IMR-90 (cell line): ENCODE measurements around the gene GFY. TPM values are rescaled to one million over a fixed set of nuclear protein-coding genes. Genes with fewer than 3 reads are reported as not detected.

Experiments
- ATAC-seq: fragments of 200-7000 bp; cut with Tn5 transposase; 2 replicates; pipeline ENCODE4 v1.9.1; 2020; ENCODE audit warnings: low read depth, mild to moderate bottlenecking, moderate library complexity
- BruUV-seq: library from RNA; stranded (reverse); fragments of 400-500 nt; replicated peaks from 2 replicates; lab custom pipeline; 2021; lab: Mats Ljungman, UMichigan
- CTCF ChIA-PET: fragments of 300-600 bp; formaldehyde crosslinking; extraction: SDS; loops from one replicate; lab custom pipeline; 2021; ENCODE audit warnings: antibody characterized with exemption; lab: Yijun Ruan, JAX
- POLR2A ChIA-PET: fragments of 300-600 bp; sonication (Branson Sonifier 250); formaldehyde crosslinking; loops from one replicate; lab custom pipeline; 2022; ENCODE audit warnings: antibody characterized with exemption; ENCODE audit not compliant: unreplicated experiment; lab: Charles Lee
- DNase-seq: peaks from one replicate; pipeline ENCODE4 v3.0.0; 2013
- H2AFZ ChIP-seq: replicated peaks from 2 replicates; pipeline ENCODE3; 2013; ENCODE audit warnings: low read length, mild to moderate bottlenecking; ENCODE audit not compliant: poor library complexity
- H2AK5ac ChIP-seq: 2 replicates; pipeline ENCODE4 v1.6.1; 2013; ENCODE audit warnings: low read depth, low read length, inconsistent platforms
- H2AK9ac ChIP-seq: replicated peaks from 2 replicates; pipeline ENCODE3; 2013; ENCODE audit warnings: mild to moderate bottlenecking, low read depth, low read length, moderate library complexity; ENCODE audit not compliant: poor library complexity
- H2BK120ac ChIP-seq: 2 replicates; pipeline ENCODE4 v1.6.1; 2013; ENCODE audit warnings: low read depth, low read length, inconsistent platforms
- H2BK15ac ChIP-seq: 3 replicates; pipeline ENCODE4 v1.6.1; 2013; ENCODE audit warnings: low read depth, low read length, inconsistent platforms
- H2BK20ac ChIP-seq: 2 replicates; pipeline ENCODE4 v1.6.1; 2013; ENCODE audit warnings: low read depth, mild to moderate bottlenecking, inconsistent platforms, low read length, moderate library complexity
- H2BK5ac ChIP-seq: 2 replicates; pipeline ENCODE4 v1.6.1; 2013; ENCODE audit warnings: mild to moderate bottlenecking, low read depth, low read length, inconsistent platforms; ENCODE audit not compliant: poor library complexity, severe bottlenecking
- H3K14ac ChIP-seq: replicated peaks from 2 replicates; pipeline ENCODE4 v1.6.1; 2013; ENCODE audit warnings: low read depth, low read length, inconsistent platforms
- H3K18ac ChIP-seq: 2 replicates; pipeline ENCODE4 v1.6.1; 2013; ENCODE audit warnings: low read depth, low read length, control low read depth
- H3K23ac ChIP-seq: 2 replicates; pipeline ENCODE4 v1.6.1; 2013; ENCODE audit warnings: low read depth, low read length, inconsistent platforms
- H3K27ac ChIP-seq: 2 replicates; pipeline ENCODE4 v1.5.1; 2013; ENCODE audit warnings: mild to moderate bottlenecking, control low read depth, low read length; ENCODE audit not compliant: insufficient read depth
- H3K27me3 ChIP-seq: 2 replicates; pipeline ENCODE4 v1.6.1; 2013; ENCODE audit warnings: low read length; ENCODE audit not compliant: control insufficient read depth, insufficient read depth
- H3K36me3 ChIP-seq: 2 replicates; pipeline ENCODE4 v1.6.1; 2013; ENCODE audit warnings: low read length, mixed read lengths; ENCODE audit not compliant: control insufficient read depth, insufficient read depth
- H3K4ac ChIP-seq: 2 replicates; pipeline ENCODE4 v1.6.1; 2013; ENCODE audit warnings: low read depth, low read length, inconsistent platforms
- H3K4me1 ChIP-seq: 2 replicates; pipeline ENCODE4 v1.6.1; 2013; ENCODE audit warnings: low read length, mixed read lengths; ENCODE audit not compliant: control insufficient read depth, insufficient read depth
- H3K4me2 ChIP-seq: 2 replicates; pipeline ENCODE4 v1.6.1; 2013; ENCODE audit warnings: low read depth, mild to moderate bottlenecking, control low read depth, low read length, moderate library complexity
- H3K4me3 ChIP-seq: 2 replicates; pipeline ENCODE4 v1.5.1; 2013; ENCODE audit warnings: low read depth, mild to moderate bottlenecking, control low read depth, low read length, moderate library complexity; ENCODE audit not compliant: insufficient read depth
- H3K56ac ChIP-seq: 2 replicates; pipeline ENCODE4 v1.6.1; 2013; ENCODE audit warnings: low read length, inconsistent platforms; ENCODE audit not compliant: insufficient read depth; ENCODE audit errors: extremely low read depth
- H3K79me1 ChIP-seq, 2 experiments: 2 replicates each; pipeline ENCODE4 v1.6.1; 2013; ENCODE audit warnings: low read length in 2 of 2, inconsistent platforms in 1 of 2, low read depth in 1 of 2
- H3K9ac ChIP-seq: 2 replicates; pipeline ENCODE4 v1.6.1; 2013; ENCODE audit warnings: low read depth, low read length, control low read depth
- H3K9me1 ChIP-seq: 2 replicates; pipeline ENCODE4 v1.6.1; 2013; ENCODE audit warnings: low read length, inconsistent platforms; ENCODE audit not compliant: insufficient read depth
- H3K9me3 ChIP-seq: 2 replicates; pipeline ENCODE4 v1.6.1; 2013; ENCODE audit warnings: low read length; ENCODE audit not compliant: control insufficient read depth, insufficient read depth
- H4K20me1 ChIP-seq: 2 replicates; pipeline ENCODE4 v1.6.1; 2013; ENCODE audit warnings: low read length, inconsistent platforms; ENCODE audit not compliant: insufficient read depth
- H4K5ac ChIP-seq: 2 replicates; pipeline ENCODE4 v1.6.1; 2013; ENCODE audit warnings: mild to moderate bottlenecking, low read depth, low read length, control low read depth
- H4K8ac ChIP-seq, 2 experiments: 2 replicates each; pipeline ENCODE4 v1.6.1; 2013; ENCODE audit warnings: low read depth in 2 of 2, low read length in 2 of 2, control low read depth in 1 of 2, inconsistent platforms in 1 of 2
- H4K91ac ChIP-seq: 2 replicates; pipeline ENCODE4 v1.6.1; 2013; ENCODE audit warnings: low read depth, low read length, inconsistent platforms; ENCODE audit not compliant: insufficient read depth
- CTCF ChIP-seq: conservative IDR thresholded peaks from 2 replicates; pipeline ENCODE4 v1.5.1; 2012; ENCODE audit warnings: mild to moderate bottlenecking, low read depth, low read length, improper control_type of control experiment
- POLR2A ChIP-seq: IDR thresholded peaks from 2 replicates; pipeline ENCODE4 v1.6.1; 2012; ENCODE audit warnings: mild to moderate bottlenecking, low read depth, low read length
- WGBS, 2 experiments: methylation state at CpG; one replicate each; pipeline versions ENCODE4 v1.1.5 to v1.1.7; 2013; ENCODE audit warnings: missing lambda C conversion rate in 2 of 2; ENCODE audit not compliant: insufficient read length in 1 of 2; ENCODE audit errors: extremely low coverage in 2 of 2; 5-methylcytosine and 5-hydroxymethylcytosine counted together
- dilution Hi-C: fragments of 300-500 bp; cut with HindIII; formaldehyde crosslinking; loops from one replicate; pipeline ENCODE4 v1.14.3; 2018; ENCODE audit warnings: low sequenced_read_pairs; ENCODE audit not compliant: unreplicated experiment
- in situ Hi-C: fragments of 300-500 bp; cut with MboI; formaldehyde crosslinking; loops from 3 replicates; pipeline ENCODE4 v1.14.3; 2019; ENCODE audit warnings: low sequenced_read_pairs, inconsistent platforms, mixed read lengths
- intact Hi-C: fragments of 100-400 bp; cut with micrococcal nuclease; formaldehyde crosslinking; loops from 2 replicates; pipeline ENCODE4 v1.10.0; 2022
- polyA plus RNA-seq, 3 experiments: library from polyadenylated mRNA; depleted of rRNA; stranded (reverse); fragments of >200 nt; gene quantifications; 2 replicates each; pipeline ENCODE4 v1.2.3, GENCODE V29; 2012; ENCODE audit warnings: low replicate concordance in 1 of 3
- total RNA-seq: library from RNA; depleted of rRNA; stranded (reverse); fragments of >200 nt; gene quantifications from 2 replicates; pipeline ENCODE4 v1.2.3, GENCODE V29; 2012

GFY gene
- total and polyA plus RNA-seq, 2 of the 4 experiments (the other 2 are of a cell fraction), result not detected

- Histone ChIP-seq H3K9me3 (no peaks in the 10 kb centered on the region), H2AFZ (peak overlapping the region; percentile 96), H3K4me1 (peaks cover 11% of the 10 kb centered on the region; the same call in 1 of the 2 replicates), H3K36me3 (peaks cover 1% of the 10 kb centered on the region; the same call in 1 of the 2 replicates), H3K4ac (peak overlapping the region; percentile 96), H3K18ac (peak overlapping the region; percentile 65; the same call in 1 of the 2 replicates), H3K27ac (peak overlapping the region; percentile 49), H4K8ac (peak overlapping the region; percentile 85 to 96), H2BK120ac (peak overlapping the region; percentile 70), H4K5ac (peak overlapping the region; percentile 78), H3K4me3 (peak overlapping the region; percentile 59), H2AK9ac (peak overlapping the region; percentile 96), H4K91ac (peak overlapping the region; percentile 81), H2BK20ac (0 out of 2 replicates have a peak overlapping the region, but pooled peaks have one; percentile 48), H3K56ac (peak overlapping the region; percentile 40), H3K4me2 (peak overlapping the region; percentile 93), H3K23ac (peak overlapping the region; percentile 69), H3K14ac (peak overlapping the region; percentile 92), H2BK15ac (peak overlapping the region; percentile 58; the same call in 1 of the 3 replicates), H3K9ac (peak overlapping the region; percentile 82), H3K27me3 (no peaks in the 10 kb centered on the region), H3K79me1 (peaks cover 0 to 8% of the 10 kb centered on the region in 2 experiments; a peak in 2 of 4 replicates), H2BK5ac (peak overlapping the region; percentile 5), H3K9me1 (peaks cover 12% of the 10 kb centered on the region; the same call in 1 of the 2 replicates), H4K20me1 (no peaks in the 10 kb centered on the region), H2AK5ac (peak overlapping the region; percentile 99)
- 12% methylated on average over 10 of the region's 11 CpGs; no CpG with 5 or more reads in 1 of the 2 experiments for WGBS, 2 experiments
- intact Hi-C loops, result loop anchor here (1.0 kb wide), 2 partner anchors 73 to 96 kb away; no protein-coding TSS in a partner anchor
- dilution Hi-C loops, result no loop called here
- TF ChIP-seq POLR2A (no peak), CTCF (no peak)
- no TSS peak for BruUV-seq
- POLR2A ChIA-PET, result no interaction called here
- CTCF ChIA-PET, result interaction anchor here (1.2 kb wide), 1 partner anchor 21 kb away, joined by 4 read pairs; the partner anchor contains the start of gene ALDH16A1
- in situ Hi-C loops, result no loop called here
- peak; percentile 16 for ATAC-seq
- DNase-seq, result no peak
These were observed 49.3 kb downstream of the GFY start for GRCh38 chr19:49474542-49474924.
